Measurements from ENCODE around the gene PDE6G.

PDE6G gene

DNA sequence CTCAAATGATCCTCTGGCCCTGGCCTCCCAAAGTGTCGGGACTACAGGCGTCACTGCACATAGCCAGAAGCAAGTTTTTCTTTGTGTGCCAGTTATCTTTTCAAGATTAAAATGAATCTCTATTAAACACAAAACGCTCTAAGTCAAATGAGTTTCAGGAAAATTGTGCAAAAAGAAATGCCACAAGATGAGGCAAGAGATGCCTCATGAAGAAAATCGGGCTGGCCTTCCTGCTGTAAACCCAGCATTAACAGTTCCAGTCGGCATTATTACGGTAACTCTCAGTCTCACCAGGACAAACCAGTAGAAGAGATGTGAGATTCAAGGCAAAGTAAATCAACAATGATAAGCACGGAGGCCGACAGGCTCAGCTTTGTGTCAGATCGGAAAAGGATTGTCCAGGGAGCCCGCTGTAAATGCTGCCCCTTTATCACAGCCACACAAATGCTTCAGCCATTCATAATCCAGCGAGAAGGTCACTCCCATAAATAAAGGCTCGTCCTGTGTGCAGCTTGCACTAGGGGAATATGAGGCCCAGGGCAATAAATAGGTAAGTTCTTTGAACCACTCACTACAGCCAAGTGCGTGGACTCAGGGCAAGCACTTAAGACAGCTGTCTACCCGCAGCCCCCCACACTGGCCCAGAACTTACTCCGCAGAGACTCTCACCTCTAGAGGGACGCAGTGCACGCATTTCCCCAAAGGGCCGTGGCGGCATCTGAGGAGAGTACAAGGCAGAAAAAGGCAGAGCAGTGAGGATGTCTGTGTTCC lies 46.6 kb downstream of the PDE6G start:
- H3K36me3 ChIP-seq, result peaks cover 66 to 86% (median 80%) of the 10 kb centered on the region in 3 donors
- TF ChIP-seq CTCF (IDR thresholded peaks at IDR 0.05), result no peak
- intact Hi-C loops (cut with DNase I; ENCODE audit: low total_unique reads), result loop anchor here (5.0 kb wide), 1 partner anchor 112 kb away; no protein-coding TSS in a partner anchor
- H3K27ac ChIP-seq, result no peak overlapping the region
- H3K27me3 ChIP-seq, result no peaks in the 10 kb centered on the region
- no peak overlapping the region for H3K4me3 ChIP-seq
- DNase-seq, result no peak
- peaks cover 0 to 16% (median 14%) of the 10 kb centered on the region in 4 donors for H3K4me1 ChIP-seq
- no peaks in the 10 kb centered on the region for H3K9me3 ChIP-seq

DNA sequence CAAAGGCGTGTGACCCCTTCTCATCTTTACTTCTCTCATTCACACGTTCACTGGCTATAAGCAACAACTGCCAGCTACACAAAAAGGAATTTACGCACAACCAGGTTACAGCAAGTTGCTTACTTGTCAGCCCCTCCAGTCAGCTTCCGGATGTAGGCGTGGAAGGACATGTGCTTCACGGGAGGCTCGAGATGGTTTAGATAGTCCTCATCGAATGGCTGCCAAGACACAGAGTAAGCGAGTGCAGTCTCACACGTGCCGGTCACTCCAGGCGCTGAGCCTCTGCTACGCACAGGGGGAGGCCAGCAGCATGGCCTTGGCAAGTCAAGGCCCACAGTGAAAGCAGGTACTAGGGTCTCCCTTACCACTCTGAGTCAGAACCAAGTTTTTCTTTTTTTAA lies 47.7 kb downstream of the PDE6G start:
- H3K4me3 ChIP-seq, result no peak overlapping the region
- no peak for TF ChIP-seq CTCF (IDR thresholded peaks at IDR 0.05)
- H3K4me1 ChIP-seq, result peaks cover 0 to 5% (median 4%) of the 10 kb centered on the region in 4 donors
- intact Hi-C loops (cut with DNase I; ENCODE audit: low total_unique reads), result loop anchor here (5.0 kb wide), 1 partner anchor 111 kb away; no protein-coding TSS in a partner anchor
- DNase-seq, result no peak
- H3K27ac ChIP-seq, result no peak overlapping the region
- no peaks in the 10 kb centered on the region for H3K27me3 ChIP-seq
- H3K36me3 ChIP-seq, result peaks cover 77 to 95% (median 90%) of the 10 kb centered on the region in 3 donors
- H3K9me3 ChIP-seq, result no peaks in the 10 kb centered on the region

DNA sequence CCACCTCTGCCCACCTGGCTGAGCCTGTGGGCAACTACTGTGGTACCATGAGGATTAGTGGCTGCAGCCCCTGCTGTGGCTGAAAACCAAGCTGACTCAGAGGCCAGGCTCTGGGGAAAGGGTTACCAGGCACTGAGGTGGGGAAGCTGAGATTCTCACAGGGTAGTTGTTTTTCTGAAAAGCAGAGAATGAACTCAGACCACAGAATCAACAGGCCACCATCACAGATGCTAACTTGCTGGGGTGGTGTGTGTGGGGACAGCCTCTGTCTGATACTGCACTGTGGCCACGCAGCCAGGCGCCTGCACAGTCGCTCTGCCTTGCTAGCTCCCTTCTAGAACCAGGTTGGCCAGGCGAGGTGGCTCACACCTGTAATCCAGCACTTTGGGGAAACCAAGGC lies 48.3 kb downstream of the PDE6G start:
- no peak for DNase-seq
- no peak for TF ChIP-seq CTCF (IDR thresholded peaks at IDR 0.05)
- Histone ChIP-seq H3K4me1 (no peaks in the 10 kb centered on the region), H3K9me3 (no peaks in the 10 kb centered on the region), H3K36me3 (peaks cover 81 to 95% (median 90%) of the 10 kb centered on the region in 3 donors), H3K27ac (no peak overlapping the region), H3K4me3 (no peak overlapping the region), H3K27me3 (no peaks in the 10 kb centered on the region)
- intact Hi-C loops (cut with DNase I; ENCODE audit: low total_unique reads), result loop anchor here (5.0 kb wide), 1 partner anchor 111 kb away; no protein-coding TSS in a partner anchor

DNA sequence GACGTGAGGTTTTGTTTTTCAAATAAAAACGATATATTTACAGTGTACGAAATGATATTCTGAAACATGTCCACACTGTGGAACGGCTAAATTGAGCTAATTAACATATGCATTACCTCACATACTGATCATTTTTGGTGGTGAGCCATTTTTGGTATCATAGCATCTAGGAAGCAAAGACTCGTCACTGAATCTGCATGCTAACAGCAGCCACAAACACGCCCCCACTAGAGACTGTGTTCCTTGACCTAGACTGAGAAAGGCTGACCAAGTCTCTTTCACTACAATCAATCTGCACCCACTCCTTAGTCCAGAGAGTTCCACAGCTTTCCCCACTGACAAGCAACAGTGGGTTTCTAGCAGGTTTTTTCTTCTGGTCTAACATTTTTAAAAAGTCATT lies 48.9 kb downstream of the PDE6G start:
- DNase-seq, result no peak
- intact Hi-C loops (cut with DNase I; ENCODE audit: low total_unique reads), result loop anchor here (5.0 kb wide), 1 partner anchor 110 kb away; no protein-coding TSS in a partner anchor
- Histone ChIP-seq H3K4me1 (no peaks in the 10 kb centered on the region), H3K9me3 (no peaks in the 10 kb centered on the region), H3K4me3 (no peak overlapping the region), H3K27ac (no peak overlapping the region), H3K36me3 (peaks cover 81 to 97% (median 87%) of the 10 kb centered on the region in 3 donors), H3K27me3 (no peaks in the 10 kb centered on the region)
- TF ChIP-seq CTCF (IDR thresholded peaks at IDR 0.05), result no peak

GRCh38 chr17:81603846-81604610 lies 52.3 kb downstream of the PDE6G start:
- peaks cover 0 to 17% (median 9%) of the 10 kb centered on the region in 4 donors for H3K4me1 ChIP-seq
- TF ChIP-seq CTCF (IDR thresholded peaks at IDR 0.05), result no peak
- no peaks in the 10 kb centered on the region for H3K27me3 ChIP-seq
- H3K9me3 ChIP-seq, result no peaks in the 10 kb centered on the region
- H3K36me3 ChIP-seq, result peaks cover 61 to 85% (median 76%) of the 10 kb centered on the region in 3 donors
- intact Hi-C loops (cut with DNase I; ENCODE audit: low total_unique reads), result loop anchor here (5.0 kb wide), 2 partner anchors 87 to 352 kb away; no protein-coding TSS in a partner anchor
- no peak overlapping the region for H3K27ac ChIP-seq
- H3K4me3 ChIP-seq, result no peak overlapping the region
- DNase-seq, result no peak

Data from tibial artery (tissue), 4 donors.